NCI-H1092 treated with DMSO at 0.1 percent for 48 hours (cell line): ENCODE data around the gene SLC7A6OS.
"Not testable (repeated sequence)": the region's sequence is repeated elsewhere in the genome, so short reads cannot be mapped to it uniquely, and the experiment has no call there.

Experiments
- DNase-seq: peaks from one replicate; lab custom pipeline; 2025; lab: John Stamatoyannopoulos, UW

Gene SLC7A6OS

DNA sequence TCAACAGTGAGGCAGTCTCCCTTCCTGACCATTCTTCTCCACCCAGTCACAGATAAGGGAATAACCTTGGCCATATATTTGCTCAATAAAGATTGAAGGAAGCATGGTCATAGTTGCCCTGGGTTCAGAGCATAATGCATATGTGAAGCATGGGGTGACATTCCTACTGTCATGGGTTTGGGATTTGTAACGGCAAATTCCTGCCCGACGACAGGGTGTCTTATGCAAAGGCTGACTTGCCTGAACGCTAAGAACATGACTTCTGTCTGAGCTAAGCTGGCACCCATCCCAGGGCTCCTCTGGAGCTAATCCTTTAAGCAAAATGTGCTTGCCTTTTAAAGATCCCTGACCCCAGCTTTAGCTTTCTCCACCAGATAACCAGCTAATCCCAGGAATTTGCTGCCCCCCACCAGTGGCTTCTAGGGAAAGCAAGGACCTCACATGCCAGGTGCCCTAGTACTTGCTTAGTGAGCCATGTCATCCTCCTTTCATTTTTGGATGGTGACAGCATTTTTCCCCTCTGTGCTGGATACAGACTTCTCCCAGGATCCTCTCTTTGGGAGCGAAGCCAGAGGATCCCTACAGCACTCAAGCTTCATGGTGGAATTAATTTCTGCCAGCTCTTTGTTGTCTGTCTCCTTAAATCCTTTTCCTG lies 11.7 kb downstream of the SLC7A6OS start:
- DNase-seq, result no peak

DNA sequence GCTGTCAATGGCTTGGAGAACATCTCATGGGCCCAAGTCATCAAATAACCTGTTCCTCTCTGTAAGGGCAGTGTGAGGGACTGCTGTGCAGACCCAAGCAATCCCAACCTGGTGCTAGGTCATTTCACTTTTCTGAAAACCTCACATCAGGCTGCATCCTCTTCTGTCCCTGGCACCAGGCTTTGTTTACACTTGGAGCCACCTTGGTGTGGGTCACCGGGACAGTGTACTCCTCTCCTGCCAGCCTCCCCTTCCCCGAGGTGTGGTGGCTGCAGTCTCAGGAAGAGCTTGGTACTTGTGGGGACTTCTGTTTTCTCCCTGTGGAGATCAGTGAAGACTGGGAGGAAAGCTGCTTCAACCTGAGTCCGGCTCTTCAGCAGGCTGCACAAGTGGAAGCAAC lies 12.4 kb downstream of the SLC7A6OS start:
- DNase-seq, result no peak

DNA sequence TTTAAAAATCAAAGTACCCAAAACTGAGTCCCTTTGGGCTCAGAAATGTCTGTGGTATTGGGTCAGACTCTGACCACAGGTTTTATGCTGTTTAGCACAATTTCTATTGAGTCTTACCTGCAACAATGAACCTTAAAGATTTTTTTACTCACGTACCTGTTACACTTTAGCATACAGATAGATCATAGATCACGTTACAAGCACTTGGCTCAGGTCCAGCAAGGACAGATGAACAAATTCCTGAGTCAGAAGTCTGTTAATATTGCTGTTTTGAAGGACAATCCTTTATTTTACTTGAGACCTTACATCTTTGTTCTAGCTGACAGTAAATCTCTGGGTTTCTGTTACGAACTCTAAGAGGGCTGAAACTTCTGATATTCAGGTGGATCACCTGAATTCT lies 12.8 kb downstream of the SLC7A6OS start:
- no peak for DNase-seq

DNA sequence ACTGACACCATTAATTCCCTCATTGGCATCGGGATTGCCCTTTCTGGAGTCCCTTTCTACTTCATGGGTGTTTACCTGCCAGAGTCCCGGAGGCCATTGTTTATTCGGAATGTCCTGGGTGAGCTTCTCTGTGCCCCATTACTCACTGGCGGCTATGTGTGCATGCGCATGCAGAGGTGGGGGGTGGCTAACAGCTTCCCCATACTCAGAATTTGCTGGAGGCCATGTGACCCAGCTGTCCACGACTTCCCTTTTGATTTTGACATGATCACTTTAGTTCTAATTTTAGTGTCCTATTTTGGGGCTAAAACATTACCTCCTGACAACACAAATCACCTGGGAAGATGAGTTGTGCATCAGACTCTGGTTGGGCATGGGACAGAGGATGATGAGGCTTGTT lies 14.1 kb downstream of the SLC7A6OS start:
- no peak for DNase-seq

DNA sequence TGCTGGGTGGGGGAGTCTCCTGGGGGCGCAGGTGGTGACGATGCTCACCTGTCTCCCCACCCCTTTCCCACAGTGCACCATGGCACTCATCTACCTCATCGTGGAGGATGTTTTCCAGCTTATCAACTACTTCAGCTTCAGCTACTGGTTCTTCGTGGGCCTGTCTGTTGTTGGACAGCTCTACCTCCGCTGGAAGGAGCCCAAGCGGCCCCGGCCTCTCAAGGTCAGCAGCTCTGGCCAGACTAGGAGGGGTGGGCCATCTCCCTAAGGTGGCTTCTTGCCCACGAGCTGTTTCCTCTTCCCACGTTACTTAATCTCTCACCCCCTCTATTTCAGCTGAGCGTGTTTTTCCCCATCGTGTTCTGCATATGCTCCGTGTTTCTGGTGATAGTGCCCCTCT lies 14.5 kb downstream of the SLC7A6OS start:
- DNase-seq, result no peak

DNA sequence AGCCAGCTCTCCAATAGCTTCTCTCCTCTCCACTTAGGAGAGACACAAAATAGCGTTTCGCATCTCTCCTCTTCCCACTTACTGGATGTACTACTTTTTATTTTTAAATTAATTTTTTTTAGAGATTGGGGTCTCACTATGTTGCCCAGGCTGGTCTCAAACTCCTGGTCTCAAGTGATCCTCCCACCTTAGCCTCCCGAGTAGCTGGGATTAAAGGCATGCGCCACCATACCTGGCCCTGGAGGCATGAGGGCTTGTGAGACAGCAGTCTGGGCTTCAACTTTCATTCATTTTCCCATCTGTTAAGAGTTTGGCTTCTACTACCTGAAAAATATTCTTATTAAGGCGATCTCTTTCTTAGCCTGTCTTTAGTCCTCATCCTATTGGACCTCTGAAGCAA lies 18.3 kb downstream of the SLC7A6OS start:
- no peak for DNase-seq

DNA sequence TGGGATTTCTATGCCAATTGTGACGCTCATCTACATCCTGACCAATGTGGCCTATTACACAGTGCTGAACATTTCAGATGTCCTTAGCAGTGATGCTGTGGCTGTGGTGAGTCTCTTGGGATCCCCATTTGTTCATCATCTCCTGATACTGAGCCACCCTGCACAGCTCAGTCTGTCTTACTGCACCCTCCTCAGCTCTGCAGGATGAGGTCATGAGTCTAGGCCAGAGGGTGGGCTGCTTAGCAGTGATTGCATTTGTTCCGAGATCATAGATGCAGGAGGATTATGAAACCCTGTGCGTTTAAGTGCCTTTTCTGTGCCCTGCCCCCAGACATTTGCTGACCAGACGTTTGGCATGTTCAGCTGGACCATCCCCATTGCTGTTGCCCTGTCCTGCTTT lies 19.5 kb downstream of the SLC7A6OS start:
- no peak for DNase-seq

DNA sequence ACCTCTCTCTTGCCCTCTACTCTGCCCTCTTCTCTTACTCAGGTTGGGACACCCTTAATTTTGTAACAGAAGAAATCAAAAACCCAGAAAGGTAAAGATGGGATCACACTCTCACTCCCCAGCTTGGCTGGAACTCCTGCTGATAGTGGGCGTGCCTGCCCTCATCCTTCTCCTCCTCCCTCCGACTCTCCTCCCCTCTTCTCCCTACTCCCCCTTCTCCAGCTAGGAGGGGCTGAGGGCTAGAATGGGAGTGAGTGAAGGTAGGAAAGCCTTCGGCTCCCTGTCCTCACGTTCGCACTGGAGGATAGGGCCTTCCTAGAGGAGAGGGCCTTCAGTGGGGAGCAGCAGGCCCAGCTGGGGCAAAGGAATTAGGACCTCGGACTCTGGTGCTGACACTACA lies 20.3 kb downstream of the SLC7A6OS start:
- DNase-seq, result no peak

DNA sequence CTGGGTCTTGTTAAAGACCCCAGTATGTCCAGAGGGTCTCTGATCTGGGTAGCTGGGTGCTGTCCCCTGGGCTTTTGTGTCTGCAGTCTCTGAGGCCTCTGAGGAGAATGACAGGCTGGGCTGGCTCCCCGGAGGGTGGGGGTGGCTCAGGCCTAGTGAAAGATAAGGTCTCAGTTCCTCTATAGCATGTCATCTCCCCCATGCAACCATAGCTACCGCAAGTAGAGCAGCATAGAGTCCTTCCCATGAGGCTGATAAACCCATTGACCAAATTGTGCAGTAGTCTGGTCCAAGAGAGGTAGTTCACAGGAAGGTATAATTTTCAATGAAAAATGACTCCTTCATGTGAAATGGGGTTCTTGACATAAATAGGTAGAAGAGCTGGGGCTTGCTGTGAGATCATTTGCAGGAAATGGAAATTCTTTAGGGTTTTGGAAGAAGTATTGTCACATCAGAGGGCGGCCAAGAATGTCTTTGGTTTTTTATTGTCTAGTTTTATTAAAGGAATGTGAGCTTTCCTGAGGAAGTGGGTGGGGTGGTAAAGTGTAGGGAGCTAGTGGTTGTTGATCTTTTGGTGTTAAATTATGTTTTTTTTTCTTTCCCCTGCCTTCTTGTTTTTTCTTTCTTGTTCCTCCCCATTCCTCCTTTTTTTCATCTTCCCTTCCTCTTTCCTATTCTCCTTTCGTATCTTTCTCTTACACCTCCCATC lies 21.0 kb downstream of the SLC7A6OS start:
- DNase-seq, result no peak

DNA sequence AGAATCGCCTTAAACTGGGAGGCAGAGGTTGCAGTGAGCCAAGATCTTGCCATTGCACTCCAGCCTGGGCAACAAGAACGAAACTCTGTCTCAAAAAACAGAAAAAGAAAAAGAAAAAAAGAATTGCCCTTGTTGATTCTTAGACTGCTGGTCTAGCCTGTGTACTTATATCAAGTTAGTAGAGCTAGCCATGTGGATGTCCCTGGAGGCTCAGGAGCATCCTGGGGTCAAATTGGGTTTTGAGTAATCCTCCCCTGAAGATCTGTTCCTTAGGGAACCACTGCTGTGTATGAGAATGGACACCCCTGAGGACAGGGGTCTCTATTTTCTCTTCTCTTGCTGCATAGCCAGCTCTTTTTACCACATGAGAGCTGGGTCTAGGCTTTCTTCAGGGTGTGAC lies 21.5 kb downstream of the SLC7A6OS start:
- no peak for DNase-seq

DNA sequence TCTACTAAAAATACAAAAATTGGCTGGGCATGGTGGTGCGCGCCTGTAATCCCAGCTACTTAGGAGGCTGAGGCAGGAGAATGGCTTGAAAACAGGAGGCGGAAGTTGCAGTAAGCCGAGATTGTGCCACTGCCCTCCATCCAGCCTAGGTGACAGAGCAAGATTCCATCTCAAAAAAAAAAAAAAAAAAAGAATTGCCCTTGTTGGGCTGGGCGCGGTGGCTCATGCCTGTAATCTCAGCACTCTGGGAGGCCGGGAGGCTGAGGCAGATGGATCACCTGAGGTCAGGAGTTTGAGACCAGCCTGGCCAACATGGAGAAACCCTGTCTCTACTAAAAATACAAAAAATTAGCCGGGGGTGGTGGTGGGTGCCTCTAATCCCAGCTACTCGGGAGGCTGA lies 21.9 kb downstream of the SLC7A6OS start:
- not testable (repeated sequence) for DNase-seq

DNA sequence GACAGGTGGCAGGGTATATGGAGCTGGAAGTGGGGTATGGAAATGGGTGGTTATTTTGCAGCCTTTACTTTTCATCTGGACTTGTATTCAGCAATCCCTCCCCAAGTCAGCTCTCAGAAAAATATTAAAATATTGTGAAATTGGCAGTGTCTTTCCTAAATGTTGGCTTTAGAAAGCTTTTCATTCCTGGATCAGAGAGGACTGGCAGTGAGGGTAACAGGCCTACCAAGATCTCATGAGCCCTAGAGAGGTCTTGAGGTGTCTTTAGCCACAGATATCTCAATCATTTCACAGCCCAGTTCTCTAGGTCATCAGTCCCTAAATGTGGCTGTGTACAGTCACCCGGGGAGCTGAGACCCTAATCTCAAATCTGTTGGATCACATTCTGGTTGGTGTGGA lies 22.5 kb downstream of the SLC7A6OS start:
- DNase-seq, result no peak

DNA sequence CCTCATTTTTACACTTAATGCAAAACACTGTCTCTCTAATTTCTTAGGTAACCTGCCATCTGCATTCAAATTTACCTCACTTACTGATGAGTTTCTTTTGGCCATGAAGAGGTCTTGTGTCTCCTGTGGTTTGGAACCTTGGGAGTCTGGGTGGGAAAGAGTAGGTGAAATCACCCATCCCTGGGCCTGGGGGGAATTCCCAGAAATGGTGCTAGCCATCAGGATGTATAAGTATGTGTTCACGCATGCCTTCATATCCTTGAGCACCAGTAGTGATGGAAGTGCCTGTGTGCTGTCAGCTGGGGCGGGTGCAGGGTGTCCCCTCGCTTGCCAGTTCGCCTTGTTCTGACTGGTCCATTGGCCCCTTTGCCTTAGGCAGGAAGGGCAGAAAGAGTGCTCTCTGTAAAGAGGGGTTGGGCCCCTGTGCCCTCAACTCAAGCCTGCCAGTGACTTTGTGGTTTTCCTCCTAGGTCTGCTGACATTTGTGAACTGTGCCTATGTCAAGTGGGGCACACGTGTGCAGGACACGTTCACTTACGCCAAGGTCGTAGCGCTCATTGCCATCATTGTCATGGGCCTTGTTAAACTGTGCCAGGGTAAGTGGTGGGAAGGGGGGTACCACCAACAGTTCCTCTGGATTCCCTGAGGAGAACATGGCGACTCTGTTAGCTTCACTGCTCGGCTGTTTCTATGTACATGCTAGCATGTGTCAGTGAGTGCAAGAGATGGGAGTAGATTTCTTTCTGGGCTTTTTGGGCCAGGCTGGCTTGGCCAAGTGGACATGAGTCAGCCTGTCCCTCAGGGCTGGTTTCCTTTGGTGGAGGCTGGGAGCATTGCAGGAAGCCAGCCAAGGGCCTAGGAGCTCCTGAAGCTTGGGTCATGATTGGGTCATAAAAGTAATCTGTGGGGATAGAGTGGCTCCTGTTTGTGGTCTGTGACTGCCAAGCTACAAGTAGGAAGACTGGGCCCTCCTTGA lies 23.2 kb downstream of the SLC7A6OS start:
- no peak for DNase-seq

DNA sequence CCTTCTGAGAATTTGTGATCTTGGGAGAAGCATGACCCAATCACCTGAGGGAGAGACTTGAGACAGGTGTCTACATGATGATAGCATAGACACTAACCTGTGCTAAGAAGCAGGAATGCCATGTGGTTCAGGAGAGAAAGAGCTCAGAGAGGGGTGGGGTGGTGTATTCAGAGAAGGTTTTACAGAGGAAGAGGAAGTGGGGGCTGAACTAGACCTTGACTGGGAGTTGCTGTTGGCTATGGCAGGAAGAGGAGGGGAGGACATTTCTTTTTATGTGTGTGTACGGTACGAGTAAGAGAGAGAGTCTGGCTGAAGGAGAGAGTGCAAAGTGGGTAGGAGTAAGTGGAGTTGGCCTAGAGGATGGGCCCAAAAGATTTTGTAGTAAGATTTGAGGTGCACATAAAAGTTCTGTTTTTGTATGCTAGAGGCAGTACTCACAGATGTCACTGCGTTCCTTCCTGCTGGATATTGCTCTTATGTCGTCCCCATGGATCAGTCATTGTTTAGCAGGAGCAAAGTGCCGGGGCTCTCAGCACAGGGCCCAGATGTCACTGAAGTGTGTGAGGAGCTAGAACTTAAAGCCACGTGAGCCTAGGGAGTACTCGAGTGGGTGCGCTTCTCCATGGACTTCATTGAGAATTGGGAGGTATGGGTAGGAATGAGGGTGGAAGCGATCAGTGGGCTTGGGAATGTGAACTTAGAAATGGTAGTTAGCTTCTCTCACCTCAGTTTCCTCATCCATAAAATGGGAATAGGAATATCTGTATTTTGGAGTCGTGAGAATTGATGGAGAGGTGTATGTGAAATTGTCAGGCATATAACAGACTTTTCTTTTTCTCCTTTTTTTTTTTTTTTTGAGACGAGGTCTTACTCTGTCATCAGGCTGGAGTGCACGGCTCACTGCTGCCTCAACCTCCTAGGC lies 24.3 kb downstream of the SLC7A6OS start:
- DNase-seq, result no peak

DNA sequence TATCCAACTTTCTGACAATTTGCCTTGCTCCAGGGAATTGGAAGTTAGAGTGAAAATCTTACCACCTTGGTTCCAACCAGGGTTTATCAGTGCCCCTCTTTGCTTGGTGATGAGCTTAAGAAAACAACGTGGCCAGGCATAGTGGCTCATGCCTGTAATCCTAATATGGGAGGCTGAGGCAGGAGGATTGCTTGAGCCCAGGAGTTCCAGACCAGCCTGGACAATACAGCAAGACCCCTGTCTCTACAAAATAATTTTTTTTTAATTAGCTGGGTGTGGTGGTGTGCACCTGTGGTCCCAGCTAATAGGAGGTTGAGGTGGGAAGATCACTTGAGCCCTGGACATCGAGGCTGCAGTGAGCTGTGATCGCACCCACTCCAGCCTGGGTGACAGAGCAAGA lies 25.1 kb downstream of the SLC7A6OS start:
- DNase-seq, result no peak

DNA sequence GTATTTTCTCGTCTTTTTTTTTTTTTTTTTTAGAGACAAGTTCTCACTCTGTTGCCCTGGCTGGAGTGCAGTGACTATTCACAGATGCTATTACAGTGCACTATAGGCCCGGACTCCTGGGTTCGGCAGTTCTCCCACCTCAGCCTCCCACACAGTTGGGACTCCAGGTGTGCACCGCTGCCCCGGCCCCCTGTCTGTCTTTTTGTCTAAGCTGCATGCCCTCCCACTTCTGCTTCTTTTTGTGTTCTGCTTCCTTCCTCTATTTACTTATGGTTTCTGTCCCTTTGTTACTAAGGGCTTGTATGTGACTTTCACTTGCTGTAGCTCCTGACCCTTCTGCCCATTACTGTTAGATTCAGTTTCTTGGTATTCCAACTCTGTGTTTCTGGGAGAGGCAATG lies 25.9 kb downstream of the SLC7A6OS start:
- DNase-seq, result no peak

DNA sequence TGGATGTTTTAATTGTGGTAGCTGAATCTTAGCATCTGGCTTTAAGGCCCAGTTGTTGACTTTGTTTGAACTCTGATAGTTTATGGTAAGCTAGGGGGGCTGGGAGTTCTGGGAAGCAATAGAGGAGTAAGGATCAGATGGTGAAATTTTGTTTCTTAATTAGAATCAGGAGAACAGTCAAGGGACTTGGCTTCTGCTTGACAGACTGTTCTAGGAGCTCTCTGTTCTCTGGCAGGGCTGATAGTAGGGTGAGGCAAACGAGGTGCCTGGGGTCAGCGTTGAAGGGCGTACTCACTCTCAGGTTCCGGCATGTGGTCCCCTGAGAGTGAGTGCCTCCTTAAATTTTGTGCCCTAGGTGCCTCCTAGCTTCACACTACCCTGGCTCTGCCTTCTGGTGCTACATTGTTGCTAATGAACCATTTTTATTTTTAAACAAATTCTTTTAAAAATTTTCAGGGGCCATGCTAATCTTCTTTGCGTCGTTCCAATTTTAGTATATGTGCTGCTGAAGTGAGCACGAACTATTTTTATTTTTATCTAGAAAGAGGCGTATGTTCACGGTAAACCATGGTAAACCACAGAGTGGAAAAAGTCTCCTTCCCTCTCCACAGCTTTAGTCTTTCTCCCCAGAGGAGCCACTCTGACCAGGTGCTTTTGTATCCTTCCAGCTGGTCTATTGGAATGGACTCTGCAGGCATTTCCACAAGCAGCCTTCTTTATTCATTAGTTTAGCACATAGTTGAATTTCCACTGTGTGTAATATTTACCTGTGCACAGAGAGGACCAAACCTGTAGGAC lies 26.7 kb downstream of the SLC7A6OS start:
- DNase-seq, result no peak

DNA sequence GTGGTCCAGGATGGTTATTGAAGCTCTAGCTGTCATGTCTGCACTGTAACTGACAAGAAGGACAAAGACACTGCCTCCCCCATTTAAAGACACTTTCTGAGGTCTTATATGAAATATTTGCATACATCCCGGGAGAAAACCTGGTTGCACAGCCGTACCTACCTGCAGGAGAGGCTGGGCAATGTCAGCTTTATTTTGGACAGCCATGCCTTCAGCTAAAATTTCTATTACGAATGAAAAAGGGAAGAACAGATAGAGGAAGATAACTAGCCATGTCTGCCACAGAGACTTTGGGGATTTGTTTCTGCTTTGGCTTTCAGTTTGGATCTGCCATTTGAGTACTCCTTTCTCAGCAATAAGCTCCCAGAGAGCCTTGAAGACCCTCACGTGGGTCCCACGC lies 27.4 kb downstream of the SLC7A6OS start:
- DNase-seq, result no peak

DNA sequence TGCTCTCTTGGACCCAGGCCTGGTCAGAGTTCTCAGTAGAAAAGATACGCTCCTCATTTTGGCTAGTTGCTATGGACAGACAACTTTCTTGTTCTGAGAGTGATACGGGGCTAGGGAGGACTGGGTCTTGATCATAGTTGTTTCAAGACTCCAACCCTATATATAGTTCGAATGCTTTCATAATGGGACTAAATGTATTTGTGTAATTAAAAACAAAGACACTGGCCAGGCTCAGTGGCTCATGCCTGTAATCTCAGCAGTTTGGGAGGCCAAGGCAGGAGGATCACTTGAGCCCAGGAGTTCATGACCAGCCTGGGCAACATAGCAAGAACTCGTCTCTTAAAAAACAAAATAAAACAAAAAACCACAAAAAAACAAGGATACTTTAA lies 28.7 kb downstream of the SLC7A6OS start:
- no peak for DNase-seq

DNA sequence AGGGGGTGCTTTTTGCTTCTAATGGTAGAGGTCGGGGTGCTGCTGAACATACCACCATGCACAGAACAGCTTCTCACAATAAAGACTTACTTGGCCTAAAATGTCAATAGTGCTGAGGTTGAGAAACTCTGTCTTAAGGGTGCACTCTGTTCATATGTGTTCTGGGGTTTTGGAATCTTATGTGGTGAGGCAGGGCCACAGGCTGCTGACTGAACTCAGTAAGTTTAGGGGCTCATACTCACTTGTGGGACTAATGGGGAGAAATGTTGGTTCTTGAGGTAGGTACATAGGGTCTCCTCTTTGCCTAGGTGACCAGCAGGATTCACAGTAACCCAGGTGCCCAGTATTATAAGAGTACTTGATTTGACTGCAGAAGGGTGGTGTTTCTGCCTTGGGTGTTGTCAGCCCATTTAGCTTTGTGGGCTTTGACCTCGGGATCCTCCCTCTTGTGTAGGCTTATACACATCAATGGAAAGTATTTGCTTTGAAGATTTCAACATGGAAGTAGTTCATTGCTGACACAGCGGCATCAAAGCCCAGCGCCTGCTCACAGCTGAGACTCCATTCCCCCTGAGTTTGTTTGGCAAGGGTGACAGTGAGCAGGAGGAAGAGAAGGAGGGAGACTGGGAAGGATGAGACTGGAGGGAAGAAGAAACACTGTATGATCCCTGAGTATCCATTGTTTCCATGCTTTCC lies 29.2 kb downstream of the SLC7A6OS start:
- no peak for DNase-seq
